RPMI7951 (cell line): ENCODE measurements around the gene GALNT11. TPM values are rescaled to one million over a fixed set of nuclear protein-coding genes. Genes with fewer than 3 reads are reported as not detected.

Experiments
- DNase-seq: peaks from one replicate; pipeline ENCODE4 v3.0.0-alpha.2; 2012; ENCODE audit warnings: low read depth
- total RNA-seq: library from RNA; depleted of rRNA; stranded (reverse); fragments of >200 nt; shearing (Covaris generic); gene quantifications from 2 replicates; pipeline ENCODE4 v1.2.3, GENCODE V29; 2014; rRNA removed

Gene GALNT11
- total RNA-seq, 1 experiment from 2014 or later, result 40.9 TPM

- no peak for DNase-seq
These were observed 123.2 kb downstream of the GALNT11 start for GRCh38 chr7:152148706-152149105.

GRCh38 chr7:152149363-152149762 is 123.9 kb downstream of the GALNT11 start:
- no peak for DNase-seq

- DNase-seq, result no peak
These were observed 126.8 kb downstream of the GALNT11 start for GRCh38 chr7:152152267-152152666.

DNA sequence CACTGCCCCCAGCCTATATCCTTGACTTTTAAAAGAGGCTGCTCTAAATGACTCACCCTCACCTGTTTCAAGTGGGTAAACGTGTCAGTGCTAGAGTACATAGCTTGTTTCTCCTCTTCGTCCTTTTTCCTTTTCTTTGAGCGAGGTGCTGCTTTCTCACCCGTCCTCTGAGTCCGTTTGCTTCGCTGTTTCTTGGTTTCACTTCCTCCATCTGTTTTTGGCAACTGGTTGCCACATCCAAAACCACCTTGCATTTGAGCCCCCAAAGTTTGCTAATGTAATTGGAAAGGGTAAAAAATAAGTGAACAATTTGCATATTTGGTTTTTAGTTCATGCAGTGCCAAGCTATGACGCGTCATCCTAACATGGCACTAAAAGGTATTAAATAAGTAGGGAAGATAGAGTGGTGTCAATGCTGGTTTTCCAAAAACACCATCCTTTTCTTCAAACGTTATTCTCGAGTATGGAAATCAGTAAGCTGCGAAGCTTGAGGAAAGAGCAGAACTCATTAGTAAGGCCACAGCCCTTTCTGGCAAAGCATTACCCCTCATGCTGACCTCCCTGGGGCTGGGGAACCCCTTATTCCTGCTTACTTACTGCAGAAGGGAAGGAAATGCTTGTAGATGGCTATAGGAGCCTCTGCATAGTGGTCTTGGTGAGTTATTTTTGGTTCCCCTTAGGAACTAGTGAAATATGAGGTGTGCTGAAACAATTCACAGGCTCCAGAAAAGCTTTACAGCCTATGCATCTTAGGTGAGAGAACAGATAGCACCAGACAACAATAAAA is 133.5 kb downstream of the GALNT11 start:
- no peak for DNase-seq

GRCh38 chr7:152161171-152161570 is 135.7 kb downstream of the GALNT11 start:
- DNase-seq, result no peak

GRCh38 chr7:152162287-152162686 is 136.8 kb downstream of the GALNT11 start:
- DNase-seq, result no peak

Other genes with a start within 250 kb of the GALNT11 start
- 3.2 and 3.6 TPM in 2 replicates for gene PRKAG2, start 148.6 kb upstream of the GALNT11 start, total RNA-seq
- not detected in 2 replicates for gene GALNTL5, start 69.2 kb upstream of the GALNT11 start, total RNA-seq